GM19351 (cell line): ENCODE results near the gene ARFGAP2.

ENCODE experiments used
- ATAC-seq: cut with Tn5 transposase; IDR thresholded peaks from one replicate; pipeline ENCODE4 v1.9.1; 2021; ENCODE audit warnings: mild to moderate bottlenecking, moderate library complexity; ENCODE audit not compliant: unreplicated experiment

The ARFGAP2 gene

GRCh38 chr11:47152126-47152952, 24.3 kb downstream of the ARFGAP2 start:
- ATAC-seq: no peak

- no peak for ATAC-seq
Measured at GRCh38 chr11:47149782-47150181, 26.9 kb downstream of the ARFGAP2 start.

GRCh38 chr11:47148903-47149531, 27.7 kb downstream of the ARFGAP2 start:
- no peak for ATAC-seq

- ATAC-seq: no peak
Measured at GRCh38 chr11:47148270-47148669, 28.4 kb downstream of the ARFGAP2 start.

GRCh38 chr11:47147681-47148080, 29.0 kb downstream of the ARFGAP2 start:
- ATAC-seq: no peak

- no peak for ATAC-seq
Measured at GRCh38 chr11:47147250-47147649, 29.4 kb downstream of the ARFGAP2 start.

- ATAC-seq: no peak
Measured at GRCh38 chr11:47144541-47144940, 32.1 kb downstream of the ARFGAP2 start.

GRCh38 chr11:47143322-47143721, 33.4 kb downstream of the ARFGAP2 start:
- no peak for ATAC-seq

GRCh38 chr11:47139878-47140277, 36.8 kb downstream of the ARFGAP2 start:
- ATAC-seq: no peak

- ATAC-seq: no peak
Measured at GRCh38 chr11:47137476-47137875, 39.2 kb downstream of the ARFGAP2 start.

- ATAC-seq: no peak
Measured at GRCh38 chr11:47136921-47137320, 39.8 kb downstream of the ARFGAP2 start.

- ATAC-seq: no peak
Measured at GRCh38 chr11:47136327-47136726, 40.4 kb downstream of the ARFGAP2 start.

- ATAC-seq: no peak
Measured at GRCh38 chr11:47132981-47133380, 43.7 kb downstream of the ARFGAP2 start.

GRCh38 chr11:47132490-47132889, 44.2 kb downstream of the ARFGAP2 start:
- ATAC-seq: no peak

- no peak for ATAC-seq
Measured at GRCh38 chr11:47131136-47131535, 45.5 kb downstream of the ARFGAP2 start.

- ATAC-seq: no peak
Measured at GRCh38 chr11:47130543-47130942, 46.1 kb downstream of the ARFGAP2 start.

GRCh38 chr11:47127213-47127612, 49.5 kb downstream of the ARFGAP2 start:
- ATAC-seq: no peak

- no peak for ATAC-seq
Measured at GRCh38 chr11:47125083-47125482, 51.6 kb downstream of the ARFGAP2 start.

GRCh38 chr11:47124675-47125074, 52.0 kb downstream of the ARFGAP2 start:
- no peak for ATAC-seq

- ATAC-seq: no peak
Measured at GRCh38 chr11:47123094-47123493, 53.6 kb downstream of the ARFGAP2 start.

GRCh38 chr11:47121731-47122130, 54.9 kb downstream of the ARFGAP2 start:
- no peak for ATAC-seq

- ATAC-seq: no peak
Measured at GRCh38 chr11:47121056-47121455, 55.6 kb downstream of the ARFGAP2 start.
